HL-60 (cell line): ENCODE results near the gene FLRT2.

ENCODE experiments used
- DNase-seq, 2 experiments: peaks; one replicate each; pipeline ENCODE4 v3.0.0-alpha.2; 2010 to 2020; ENCODE audit warnings: low read depth in 1 of 2, low spot score in 1 of 2
- H3K27ac ChIP-seq: fragments of 250-450 bp; sonication (Bioruptor Pico); replicated peaks from 2 replicates; pipeline ENCODE4 v1.5.1; 2020; ENCODE audit warnings: mild to moderate bottlenecking, moderate library complexity
- H3K27me3 ChIP-seq: fragments of 250-450 bp; sonication (Bioruptor Pico); 2 replicates; pipeline ENCODE4 v1.5.1; 2021; ENCODE audit warnings: mild to moderate bottlenecking, moderate library complexity; ENCODE audit not compliant: insufficient read depth, poor library complexity, severe bottlenecking
- H3K4me3 ChIP-seq: replicated peaks from 2 replicates; pipeline ENCODE4 v1.5.1; 2011; ENCODE audit warnings: mild to moderate bottlenecking, control low read depth, low read length; ENCODE audit not compliant: insufficient read depth
- CTCF ChIP-seq: IDR thresholded peaks from one replicate; pipeline ENCODE4 v1.5.1; 2011; ENCODE audit warnings: low read length, control low read depth, inconsistent platforms; ENCODE audit not compliant: insufficient read depth
- GABPA ChIP-seq: IDR thresholded peaks from 2 replicates; pipeline ENCODE4 v1.6.1; 2012; ENCODE audit warnings: low read depth
- POLR2AphosphoS5 ChIP-seq: IDR thresholded peaks from 2 replicates; pipeline ENCODE4 v1.6.1; 2012; ENCODE audit warnings: low read depth
- REST ChIP-seq: IDR thresholded peaks from 2 replicates; pipeline ENCODE4 v1.6.1; 2012; ENCODE audit warnings: low read depth; ENCODE audit not compliant: insufficient replicate concordance
- SPI1 ChIP-seq: IDR thresholded peaks from 2 replicates; pipeline ENCODE4 v1.6.1; 2012; ENCODE audit warnings: low read depth, mild to moderate bottlenecking, borderline replicate concordance

FLRT2 gene

GRCh38 chr14:85601690-85602089 lies 71.7 kb downstream of the FLRT2 start:
- Histone ChIP-seq H3K27ac (no peak overlapping the region), H3K4me3 (no peak overlapping the region), H3K27me3 (no peaks in the 10 kb centered on the region)
- no peak for DNase-seq
- TF ChIP-seq SPI1 (no peak), POLR2AphosphoS5 (no peak), GABPA (no peak), CTCF (no peak), REST (no peak)

- TF ChIP-seq POLR2AphosphoS5 (no peak), GABPA (no peak), REST (no peak), CTCF (no peak), SPI1 (no peak)
- DNase-seq: no peak
- Histone ChIP-seq H3K27me3 (no peaks in the 10 kb centered on the region), H3K27ac (no peak overlapping the region), H3K4me3 (no peak overlapping the region)
Measured at GRCh38 chr14:85602345-85602744, 72.4 kb downstream of the FLRT2 start.

- H3K27ac ChIP-seq: no peak overlapping the region
- no peak overlapping the region for H3K4me3 ChIP-seq
- no peak for DNase-seq
- TF ChIP-seq GABPA: no peak
- no peak for TF ChIP-seq CTCF
- TF ChIP-seq POLR2AphosphoS5: no peak
- no peak for TF ChIP-seq SPI1
- no peak for TF ChIP-seq REST
- no peaks in the 10 kb centered on the region for H3K27me3 ChIP-seq
Measured at GRCh38 chr14:85604021-85604420, 74.1 kb downstream of the FLRT2 start.
